Activated CD4-positive, alpha-beta T cell treated with anti-CD3 and anti-CD28 coated beads, Interleukin-2, amount 50 U/mL, for 48 hours (primary cell): ENCODE results near the gene OTOP2.

Experiments
- DNase-seq, 2 experiments: peaks; one replicate each; pipeline ENCODE4 v3.0.0-alpha.2; 2020

The OTOP2 gene, protein sequence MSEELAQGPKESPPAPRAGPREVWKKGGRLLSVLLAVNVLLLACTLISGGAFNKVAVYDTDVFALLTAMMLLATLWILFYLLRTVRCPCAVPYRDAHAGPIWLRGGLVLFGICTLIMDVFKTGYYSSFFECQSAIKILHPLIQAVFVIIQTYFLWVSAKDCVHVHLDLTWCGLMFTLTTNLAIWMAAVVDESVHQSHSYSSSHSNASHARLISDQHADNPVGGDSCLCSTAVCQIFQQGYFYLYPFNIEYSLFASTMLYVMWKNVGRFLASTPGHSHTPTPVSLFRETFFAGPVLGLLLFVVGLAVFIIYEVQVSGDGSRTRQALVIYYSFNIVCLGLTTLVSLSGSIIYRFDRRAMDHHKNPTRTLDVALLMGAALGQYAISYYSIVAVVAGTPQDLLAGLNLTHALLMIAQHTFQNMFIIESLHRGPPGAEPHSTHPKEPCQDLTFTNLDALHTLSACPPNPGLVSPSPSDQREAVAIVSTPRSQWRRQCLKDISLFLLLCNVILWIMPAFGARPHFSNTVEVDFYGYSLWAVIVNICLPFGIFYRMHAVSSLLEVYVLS

GRCh38 chr17:74924250-74924948, at the start of gene OTOP2:
Gene OTOP2, plus strand, starts transcription at chr17:74924273. Its CDS starts 360 bp downstream, at chr17:74924633.
- no peak for DNase-seq

DNA sequence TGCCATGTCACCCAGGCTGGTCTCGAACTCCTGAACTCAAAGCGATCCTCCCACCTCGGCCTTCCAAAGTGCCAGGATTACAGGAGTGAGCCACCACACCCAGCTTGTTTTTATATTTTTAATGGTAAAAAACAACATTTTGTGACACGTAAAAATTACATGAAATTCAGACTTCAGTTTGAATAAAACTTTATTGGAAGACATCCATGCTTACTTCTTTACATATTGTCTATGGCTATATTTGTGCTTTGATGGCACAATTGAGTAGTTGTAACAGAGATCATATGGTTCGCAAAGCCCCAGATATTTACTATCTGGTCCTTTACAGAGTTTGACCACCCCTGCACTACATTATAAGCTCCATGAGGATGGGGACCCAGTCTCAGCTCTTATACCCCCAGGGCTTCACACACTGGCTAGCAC, 49.4 kb upstream of the OTOP2 start:
- DNase-seq: no peak

- no peak for DNase-seq
Measured at GRCh38 chr17:74875155-74875976, 48.7 kb upstream of the OTOP2 start.

- no peak for DNase-seq
Measured at GRCh38 chr17:74875977-74876593, 48.0 kb upstream of the OTOP2 start.

DNA sequence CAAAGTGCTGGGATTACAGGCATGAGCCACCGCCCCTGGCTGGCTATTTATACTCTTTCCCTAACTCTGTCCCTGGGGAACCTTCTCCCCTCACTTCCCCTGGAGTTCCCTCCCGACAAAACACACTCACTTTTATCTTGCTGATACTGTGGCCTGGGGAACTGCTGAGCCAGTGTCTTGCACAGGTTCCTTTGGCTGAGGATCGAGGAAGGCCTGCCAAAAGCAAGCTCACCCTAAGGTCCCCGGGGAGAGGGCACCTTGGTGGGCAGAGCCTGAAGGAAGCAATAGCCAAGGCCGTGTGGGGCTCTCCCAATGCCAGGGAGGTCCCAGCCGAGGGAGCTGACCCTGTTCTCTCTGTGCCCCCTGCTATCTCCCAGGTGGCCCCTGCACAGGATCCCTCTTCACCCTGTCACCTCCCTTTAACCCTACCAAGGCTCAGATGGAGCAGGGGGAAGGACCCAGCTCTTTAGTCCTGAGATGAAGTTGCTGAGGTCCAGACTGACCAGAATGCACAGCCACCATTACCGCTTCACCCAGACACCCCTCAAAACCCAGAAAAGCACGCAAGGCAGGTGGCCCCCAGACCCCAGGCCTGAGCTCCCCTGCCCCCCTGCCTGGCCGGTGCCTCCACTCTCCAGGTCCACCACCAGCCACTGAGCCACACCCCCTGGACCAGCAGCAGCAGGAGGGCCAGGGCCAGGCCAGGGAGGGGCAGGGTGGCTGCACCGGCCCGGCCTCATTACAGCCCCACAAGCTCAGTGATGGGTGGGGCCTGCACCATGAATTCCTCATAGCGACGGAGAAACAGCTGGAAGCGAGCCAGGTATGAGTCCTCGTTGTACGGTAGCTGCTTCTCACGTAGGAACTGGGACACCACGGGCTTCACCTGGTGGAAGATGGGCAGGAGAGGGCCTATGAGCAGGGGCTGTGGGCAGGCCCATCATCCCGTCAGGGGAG, 46.2 kb upstream of the OTOP2 start:
- DNase-seq: no peak

DNA sequence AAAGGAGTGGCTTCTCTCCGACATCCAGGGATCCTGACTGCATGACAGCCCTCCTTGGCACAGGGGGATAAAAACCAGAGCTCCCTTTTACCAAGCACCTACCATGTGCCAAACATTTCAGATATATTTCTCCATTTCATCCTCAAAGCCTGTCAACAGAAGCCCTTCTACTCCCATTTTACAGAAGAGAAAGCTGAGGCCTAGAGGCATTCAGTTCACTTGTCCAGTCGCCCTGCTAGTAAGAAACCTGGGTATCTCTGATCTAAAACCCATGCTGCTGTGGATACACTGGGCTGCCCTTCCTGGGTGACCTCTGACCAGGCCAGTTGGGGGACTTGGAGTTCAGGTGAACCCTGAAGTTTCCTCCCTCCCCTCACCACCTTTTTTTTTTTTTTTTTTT, 45.4 kb upstream of the OTOP2 start:
- DNase-seq: no peak

- DNase-seq: no peak
Measured at GRCh38 chr17:74879308-74879707, 44.8 kb upstream of the OTOP2 start.

DNA sequence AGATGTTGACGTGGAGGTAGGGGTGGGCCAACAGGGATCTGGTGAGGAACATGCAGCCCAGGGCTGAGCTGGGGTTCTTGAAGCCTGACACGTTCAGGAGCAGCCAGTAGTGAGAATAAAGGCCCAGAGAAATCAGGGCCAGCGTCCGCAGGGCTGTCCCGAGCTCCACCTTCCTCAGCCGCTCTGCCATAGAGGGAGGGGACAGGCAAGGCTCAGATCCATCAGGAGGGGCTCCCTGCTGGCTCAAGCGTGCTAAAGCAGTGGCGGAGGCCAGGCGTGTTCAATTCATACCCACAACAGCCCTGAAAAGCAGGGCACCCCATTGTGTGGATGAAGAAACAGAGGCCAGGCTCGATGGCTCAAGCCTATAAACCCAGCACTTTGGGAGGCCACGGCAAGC, 43.0 kb upstream of the OTOP2 start:
- DNase-seq: no peak

DNA sequence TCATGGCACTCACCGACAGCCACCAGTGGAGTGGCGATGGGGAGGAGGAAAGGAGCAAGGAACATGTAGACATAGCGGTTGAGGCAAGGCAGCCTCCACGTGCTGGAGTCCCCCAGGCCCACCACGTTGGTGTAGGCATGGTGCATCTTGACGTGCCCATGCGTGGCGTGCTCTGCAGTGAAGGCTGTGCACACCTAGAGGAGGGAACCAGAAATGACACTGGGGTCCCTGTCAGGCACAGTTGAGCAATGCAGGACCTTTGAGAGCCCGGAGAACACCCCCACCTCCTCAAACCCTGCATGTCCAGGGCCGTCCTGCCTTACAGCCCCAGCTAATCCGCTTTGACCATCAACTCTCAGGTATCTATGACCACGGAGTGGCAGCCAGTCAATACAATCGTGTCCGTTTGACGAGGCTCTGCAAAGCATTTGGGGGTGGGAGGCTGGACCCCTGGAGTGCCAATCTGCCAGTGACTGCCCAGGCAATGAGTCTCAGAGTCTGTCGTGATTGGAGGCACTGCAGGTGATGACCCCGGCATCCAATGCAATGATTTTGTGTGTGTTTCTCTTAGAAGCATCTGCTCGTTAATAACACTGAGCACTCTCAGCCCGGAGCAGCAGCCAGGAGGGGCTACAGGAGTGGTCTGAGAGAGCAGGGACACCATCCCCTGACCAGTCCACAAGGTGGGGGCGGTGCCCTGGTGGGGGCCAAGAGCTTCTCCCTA, 41.4 kb upstream of the OTOP2 start:
- DNase-seq: no peak

GRCh38 chr17:74883241-74883745, 40.8 kb upstream of the OTOP2 start:
- no peak for DNase-seq

- no peak for DNase-seq
Measured at GRCh38 chr17:74888469-74888868, 35.6 kb upstream of the OTOP2 start.

GRCh38 chr17:74890554-74890953, 33.5 kb upstream of the OTOP2 start:
- no peak for DNase-seq

DNA sequence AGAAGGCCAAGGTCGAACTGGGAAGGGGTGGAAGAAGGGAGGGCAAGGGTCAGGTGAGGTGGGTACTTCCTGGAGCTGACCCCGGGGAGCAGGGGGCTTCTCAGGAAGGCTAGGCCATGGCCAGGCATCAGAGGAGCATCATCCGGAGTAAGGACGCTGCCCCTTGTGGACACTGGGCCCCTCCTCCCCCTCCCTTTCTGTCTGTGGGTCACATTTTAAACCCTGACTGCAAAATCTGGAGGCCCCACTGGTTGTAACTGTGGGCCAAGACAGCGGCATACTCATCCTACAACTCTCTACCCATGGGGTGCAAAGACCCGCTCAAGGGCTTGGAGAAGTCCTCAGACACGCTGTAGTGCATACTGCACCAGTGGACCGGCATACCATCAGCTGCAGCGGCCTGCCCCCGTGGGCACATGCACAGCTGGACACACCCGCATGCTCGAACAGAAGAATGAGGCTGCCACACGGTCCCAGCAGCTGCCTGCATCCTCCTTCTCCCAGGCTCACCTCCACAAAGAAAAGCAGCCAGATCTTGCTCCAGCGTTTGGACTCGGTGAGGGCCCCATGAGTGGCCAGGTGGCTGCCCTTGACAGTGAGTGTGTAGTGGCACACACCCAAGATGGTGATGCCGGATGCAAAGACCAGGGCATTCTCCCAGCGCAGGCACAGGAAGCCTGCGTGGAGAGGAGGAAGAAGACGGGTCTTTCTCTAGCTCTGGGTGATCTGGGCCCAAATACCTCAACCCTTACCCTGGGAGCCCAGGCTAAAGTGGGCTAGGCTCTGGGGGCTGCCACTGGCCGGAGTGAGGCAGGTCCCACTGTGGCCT, 31.8 kb upstream of the OTOP2 start:
- no peak for DNase-seq

DNA sequence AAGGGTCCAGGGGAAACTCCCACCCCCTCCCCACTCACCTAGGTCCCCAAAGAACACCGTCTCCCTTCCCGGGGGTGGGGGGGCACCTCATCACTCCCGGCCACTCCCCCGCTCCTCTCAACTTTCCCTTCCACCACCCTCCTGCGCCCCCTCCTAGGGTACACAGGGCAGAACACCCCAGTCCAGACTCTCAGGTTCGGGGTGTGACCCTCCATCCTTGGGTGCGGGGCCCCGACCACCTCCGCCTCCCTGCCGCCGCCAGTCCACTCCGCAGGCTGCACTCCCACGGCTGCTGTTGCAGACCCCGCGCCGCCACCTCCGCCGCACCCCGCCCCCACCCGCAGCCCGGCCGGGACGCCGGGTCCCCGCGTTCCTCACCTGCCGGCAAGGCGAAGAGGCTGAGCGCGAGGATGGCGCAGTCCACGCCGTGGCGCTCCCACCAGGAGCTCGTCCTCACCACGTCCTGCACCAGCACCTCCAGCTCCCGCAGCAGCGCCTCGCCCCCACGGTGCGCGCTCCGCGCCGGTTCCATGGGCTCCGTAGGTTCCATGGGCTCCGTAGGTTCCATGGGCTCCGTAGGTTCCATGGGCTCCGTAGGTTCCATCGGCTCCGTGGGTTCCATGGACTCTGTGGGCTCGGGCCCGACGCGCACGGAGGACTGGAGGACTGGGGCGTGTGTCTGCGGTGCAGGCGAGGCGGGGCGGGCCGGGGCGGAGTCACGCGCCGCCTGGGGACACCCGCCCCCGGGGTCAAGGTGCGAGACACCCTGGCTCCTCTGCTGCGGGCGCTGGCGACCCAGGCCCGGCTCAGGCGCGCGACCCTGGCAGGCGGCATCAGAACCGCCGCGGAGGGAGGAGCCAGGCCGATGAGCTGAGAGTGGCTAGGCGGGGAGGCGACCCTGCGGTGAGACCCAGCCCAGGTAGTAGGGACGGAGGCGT, 30.8 kb upstream of the OTOP2 start, which contains the start of gene FADS6:
Gene FADS6 (minus strand): TSS at position 660 of the 938 bp plus-strand sequence. CDS start 38 bp downstream, at position 622.
- no peak for DNase-seq

DNA sequence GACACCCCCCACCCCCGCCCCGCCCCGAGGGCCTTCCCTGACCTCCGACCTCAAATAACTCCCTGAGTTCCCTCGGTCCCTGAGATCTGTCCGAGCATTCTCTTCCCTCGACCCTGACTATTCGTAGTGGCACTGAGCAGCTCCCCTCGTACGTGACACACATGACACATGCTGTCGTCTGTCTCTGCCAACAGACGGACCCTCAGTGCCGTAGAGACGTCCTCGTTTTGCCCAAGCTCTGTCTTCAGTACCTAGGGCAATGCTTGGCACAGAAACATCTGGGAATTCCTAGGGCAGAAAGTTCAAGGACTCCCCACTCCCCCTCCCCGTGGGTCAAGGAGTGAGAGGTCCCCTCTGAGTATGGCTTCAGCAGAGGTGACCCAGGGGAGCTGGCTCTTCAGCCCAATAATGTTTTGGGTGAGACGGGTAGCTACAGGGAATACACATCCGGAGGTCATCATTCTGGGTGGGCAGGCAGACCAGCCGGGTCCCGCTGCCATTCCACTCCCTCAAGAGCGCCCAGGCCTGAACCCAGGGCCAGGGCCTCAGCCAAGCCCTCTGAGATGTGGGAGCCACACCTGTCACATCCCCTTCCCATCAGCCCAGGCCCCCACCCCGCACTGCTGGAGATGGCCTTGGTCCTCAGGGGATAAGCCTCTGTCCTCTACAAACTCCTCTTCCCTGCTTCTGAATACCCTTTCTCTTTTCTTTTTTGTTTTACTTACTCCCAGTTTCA, 30.0 kb upstream of the OTOP2 start:
- DNase-seq: no peak

DNA sequence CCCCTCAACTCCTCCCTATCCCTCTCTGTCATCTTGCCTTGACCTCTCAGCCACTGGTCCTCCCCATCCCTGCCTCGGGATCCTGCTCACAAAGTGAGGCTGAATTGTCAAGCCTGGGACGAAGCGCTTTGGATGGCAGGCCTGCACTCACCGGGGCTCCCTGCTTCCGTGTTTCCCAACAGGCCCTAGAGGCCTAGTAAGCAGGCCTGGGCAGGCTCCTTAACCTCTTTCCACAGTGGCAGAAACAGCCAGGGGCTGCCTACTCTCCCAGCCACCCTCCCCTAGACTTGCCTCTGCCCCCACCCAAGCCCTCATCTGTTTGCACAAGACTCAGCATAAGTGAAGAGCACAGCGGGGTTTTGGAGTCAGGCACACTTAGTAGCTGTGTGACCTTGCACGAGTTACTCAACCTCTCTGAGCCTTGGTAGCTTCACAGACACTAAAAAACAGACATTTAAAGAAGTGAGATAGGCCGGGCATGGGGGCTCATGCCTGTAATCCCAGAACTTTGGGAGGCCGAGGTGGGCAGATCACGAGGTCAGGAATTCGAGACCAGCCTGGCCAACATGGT, 25.6 kb upstream of the OTOP2 start:
- DNase-seq: no peak

GRCh38 chr17:74900208-74900607, 23.9 kb upstream of the OTOP2 start:
- no peak for DNase-seq
